ENCODE measurements around the gene KCTD15.

KCTD15 gene

GRCh38 chr19:33772102-33772857, 24.4 kb upstream of the KCTD15 start:
- no peak for ATAC-seq

- no peak for ATAC-seq
Measured at GRCh38 chr19:33772858-33773180, 23.9 kb upstream of the KCTD15 start.

DNA sequence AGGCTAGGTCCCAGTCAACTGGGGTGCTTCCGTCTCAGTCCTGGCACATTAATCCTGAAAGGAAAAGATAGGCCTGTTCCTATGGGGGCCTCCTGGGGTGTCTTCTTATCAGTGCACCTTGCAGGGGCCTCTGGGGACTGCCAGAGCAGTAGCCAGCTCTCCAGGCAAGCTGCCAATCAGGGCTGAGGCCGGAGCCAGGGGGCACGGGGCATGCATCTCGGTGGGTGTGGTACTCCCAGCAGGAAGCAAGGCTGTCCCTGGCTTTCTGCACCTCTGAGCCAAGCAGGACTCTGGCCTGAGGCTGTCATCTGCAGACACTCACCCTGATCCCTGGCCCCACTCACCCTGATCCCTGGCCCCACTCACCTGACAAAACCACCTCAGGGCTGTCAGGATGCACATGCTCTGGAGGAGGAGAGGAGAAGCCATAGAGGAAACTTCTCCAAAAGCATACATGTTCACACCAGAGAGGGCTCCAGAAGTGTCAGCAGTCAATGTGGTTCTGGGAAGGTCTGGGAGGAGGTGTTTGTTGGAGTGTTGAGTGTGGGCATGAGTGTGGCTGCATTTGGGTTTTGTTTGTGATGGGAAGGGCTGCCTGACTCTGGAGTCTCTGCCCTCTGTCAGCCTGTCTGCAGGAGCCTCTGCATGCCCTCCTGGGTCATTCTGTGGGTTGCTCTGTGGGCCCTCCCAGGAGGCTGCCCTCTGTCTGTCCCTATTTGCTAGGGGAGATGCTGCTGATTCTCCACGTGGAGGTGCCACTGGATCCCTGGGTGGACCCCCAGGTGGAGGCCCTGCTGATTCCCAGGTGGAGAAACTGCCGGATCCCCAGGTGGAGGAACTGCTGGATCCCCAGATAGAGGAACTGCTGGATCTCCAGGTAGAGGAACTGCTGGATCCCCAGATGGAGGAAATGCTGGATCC, 22.7 kb upstream of the KCTD15 start:
- ATAC-seq: no peak

DNA sequence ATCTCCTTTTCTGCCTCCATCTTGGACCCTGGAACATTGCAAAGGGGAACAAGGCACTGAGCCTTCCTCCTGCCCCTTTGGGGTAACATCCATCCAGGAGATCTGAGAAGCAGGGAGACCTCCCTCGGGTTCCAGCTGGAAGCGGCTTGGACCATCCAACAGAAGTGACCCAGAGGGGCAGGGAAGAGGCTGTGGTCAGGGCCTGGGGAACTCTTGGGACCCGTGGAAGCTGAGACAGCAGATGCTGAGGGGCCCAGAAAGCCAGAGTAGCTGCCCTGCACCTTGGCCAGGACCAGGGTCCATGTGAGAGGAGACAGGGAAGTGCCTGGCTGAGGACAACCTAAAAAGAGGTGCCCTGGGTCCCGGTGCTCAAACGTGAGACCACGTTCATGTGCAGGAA, 21.9 kb upstream of the KCTD15 start:
- no peak for ATAC-seq

- no peak for ATAC-seq
Measured at GRCh38 chr19:33775731-33776487, 20.8 kb upstream of the KCTD15 start.

DNA sequence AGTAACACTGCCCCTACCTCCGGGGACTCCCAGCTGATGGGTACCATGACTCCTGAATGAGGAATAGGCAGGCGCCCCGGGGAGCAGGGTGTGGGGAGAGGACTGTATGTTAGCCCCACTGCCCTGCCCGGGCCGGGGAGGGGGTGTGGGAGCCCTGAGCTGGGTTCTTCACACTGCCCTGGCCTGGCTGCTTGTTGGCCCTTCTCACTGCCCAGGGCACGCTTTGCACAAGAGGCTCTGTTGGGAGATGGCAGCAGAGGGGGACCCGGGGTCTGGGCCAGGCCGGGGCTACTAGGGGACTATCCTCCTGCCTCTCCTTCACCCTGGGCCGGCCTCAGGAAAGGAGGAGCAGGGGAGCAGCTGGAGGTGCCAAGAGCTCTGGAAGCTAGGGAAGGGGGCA, 19.3 kb upstream of the KCTD15 start:
- no peak for ATAC-seq

DNA sequence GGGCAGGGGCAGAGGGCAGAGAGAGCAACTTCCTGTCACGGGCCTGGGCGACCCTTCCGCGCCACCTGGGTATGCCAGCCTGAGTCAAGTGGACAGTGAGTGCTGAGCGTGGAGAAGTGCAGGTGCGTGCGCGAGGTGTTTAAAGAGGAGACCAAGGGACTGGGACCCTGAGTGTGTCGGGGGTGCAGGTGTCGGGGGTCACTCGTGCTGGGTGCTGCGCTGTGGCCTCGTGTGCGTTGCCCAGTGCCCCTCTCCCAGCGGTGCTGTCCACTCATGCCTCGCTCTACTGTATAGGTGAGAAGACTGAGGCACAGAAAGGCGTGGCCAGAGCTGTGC, 18.9 kb upstream of the KCTD15 start:
- no peak for ATAC-seq

DNA sequence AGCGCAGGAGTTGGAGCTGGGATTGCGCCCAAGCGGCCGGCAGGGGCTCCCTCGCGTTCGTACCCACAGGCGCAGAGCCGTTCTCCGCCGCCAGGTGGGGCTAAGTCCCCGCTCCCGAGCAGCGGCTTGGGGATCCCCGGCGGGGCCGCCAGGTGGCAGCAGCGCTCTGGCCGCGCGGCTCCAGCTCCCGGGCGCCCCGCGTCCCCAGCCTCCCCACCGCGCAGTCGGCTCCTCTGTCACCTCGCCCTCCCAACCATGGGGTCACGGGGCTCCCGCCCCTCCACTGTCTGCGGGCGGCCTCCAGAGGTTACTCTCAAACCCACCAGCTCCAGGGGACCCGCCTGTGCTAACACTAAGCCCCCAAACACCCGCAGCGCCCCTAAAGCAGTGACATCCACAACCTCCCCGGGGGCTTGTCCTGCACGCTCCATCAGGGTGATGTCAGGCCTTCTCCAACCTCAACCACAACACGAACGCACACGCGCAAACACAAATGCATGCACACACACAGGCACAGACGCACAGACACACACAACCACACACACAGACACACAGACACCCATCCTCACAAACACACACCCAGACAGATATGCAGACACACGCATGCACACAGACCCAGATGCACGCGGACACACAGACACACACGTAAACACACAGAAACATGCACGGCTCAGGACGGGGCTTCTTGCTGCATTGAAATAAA, 18.4 kb upstream of the KCTD15 start:
- ATAC-seq: peak; percentile 85 to 89

GRCh38 chr19:33779849-33780248, 16.8 kb upstream of the KCTD15 start:
- no peak for ATAC-seq

DNA sequence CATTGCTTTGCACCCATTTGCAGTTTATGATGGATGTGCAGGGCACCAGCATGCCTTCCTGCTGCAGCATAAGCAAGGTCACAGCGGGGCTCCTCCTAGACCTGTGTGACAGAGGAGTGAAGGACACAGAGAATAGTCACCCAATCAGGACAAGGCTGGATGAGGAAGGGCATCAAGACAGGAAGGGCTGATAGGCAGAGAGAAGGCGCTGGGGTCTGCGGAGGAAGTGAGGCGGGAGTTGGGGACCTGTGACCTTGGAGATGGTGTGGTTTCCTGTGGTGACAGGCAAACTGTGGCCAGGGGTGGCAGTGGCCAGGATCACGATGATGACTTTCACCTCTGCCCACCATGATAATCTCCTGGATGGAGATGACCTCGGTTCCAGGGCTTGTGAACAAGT, 16.4 kb upstream of the KCTD15 start:
- ATAC-seq: no peak

DNA sequence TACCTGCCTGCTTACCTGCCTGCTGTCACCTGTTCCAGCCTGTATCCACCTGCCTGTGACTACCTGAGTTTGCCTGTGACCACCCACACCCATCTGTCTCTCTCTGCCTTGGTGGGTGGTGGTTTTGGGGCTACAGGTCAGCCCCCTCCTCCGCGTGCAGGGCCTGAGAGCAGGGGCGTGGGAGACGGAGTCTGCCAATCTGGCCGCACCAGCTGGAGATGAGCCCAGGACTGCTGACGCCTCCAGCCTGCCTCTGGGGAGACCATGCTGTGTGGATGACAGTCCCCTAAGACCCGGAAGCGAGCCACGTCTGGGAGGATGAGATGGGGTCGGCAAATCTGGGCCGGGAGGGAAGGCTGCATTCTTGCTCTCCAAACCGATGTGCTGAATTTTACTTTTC, 15.9 kb upstream of the KCTD15 start:
- no peak for ATAC-seq

DNA sequence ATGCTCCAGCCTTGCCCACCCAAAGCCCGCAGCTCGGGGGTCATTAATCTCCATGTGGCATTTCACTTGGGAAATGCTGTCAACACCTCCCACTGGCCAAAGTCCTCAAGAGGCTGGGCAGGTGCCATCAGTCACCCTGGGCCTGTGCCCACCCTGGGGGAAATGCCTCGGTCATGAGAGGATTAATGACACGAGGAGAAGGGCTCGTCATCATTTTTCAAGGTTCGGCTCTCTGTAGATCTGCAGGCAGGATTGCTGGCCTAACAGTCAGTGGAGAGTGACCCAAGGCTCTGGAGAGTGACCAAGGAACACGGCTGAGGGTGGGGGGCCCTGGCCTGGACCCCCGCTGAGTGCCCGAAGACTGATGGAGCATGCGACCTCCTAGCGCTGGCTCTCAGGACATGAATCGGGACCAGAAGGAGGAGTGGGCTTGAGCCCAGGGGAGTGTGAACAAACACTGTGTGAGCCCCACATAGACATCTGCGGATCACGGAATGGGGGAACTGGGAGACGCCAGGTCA, 15.2 kb upstream of the KCTD15 start:
- ATAC-seq: no peak

DNA sequence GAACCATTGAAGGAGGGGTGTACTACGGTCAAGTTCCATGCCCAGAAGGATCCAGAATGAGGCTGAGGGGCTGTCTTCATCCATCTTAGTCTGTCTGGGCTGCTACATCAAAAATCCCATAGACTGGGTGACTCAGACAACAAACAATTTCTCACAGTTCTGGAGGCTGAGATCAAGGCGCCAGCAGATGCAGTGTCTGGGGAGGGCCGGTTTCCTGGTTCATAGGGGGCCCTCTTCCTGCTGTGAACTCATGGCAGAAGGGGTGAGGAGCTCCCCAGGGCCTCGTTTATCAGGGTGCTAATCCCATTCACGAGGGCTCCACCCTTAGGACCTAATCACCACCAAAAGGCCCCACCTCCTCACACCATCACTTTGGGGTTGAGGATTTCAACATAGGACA, 14.7 kb upstream of the KCTD15 start:
- no peak for ATAC-seq

GRCh38 chr19:33784432-33784831, 12.2 kb upstream of the KCTD15 start:
- no peak for ATAC-seq

GRCh38 chr19:33785795-33786194, 10.9 kb upstream of the KCTD15 start:
- ATAC-seq: no peak

DNA sequence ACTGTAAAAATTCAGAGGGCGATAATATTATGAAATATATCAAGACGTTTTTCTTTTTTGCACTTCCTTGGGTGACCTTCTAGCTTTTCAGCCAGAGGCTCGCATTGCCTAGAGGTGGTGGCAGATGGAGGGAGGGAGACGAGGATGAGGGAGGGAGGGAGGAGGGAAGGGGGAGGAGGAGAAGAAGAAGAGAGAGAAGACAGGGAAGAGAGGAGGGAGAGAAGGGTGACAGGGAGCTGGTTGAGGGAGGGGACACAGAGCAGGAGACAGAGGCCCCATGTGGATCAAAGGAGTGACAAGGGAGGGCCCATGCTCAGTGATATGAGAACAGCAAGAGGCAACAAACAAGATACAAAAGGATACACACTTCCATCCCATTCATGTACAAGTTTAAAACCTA, 8.0 kb upstream of the KCTD15 start:
- ATAC-seq: no peak

- no peak for ATAC-seq
Measured at GRCh38 chr19:33789344-33789743, 7.3 kb upstream of the KCTD15 start.

DNA sequence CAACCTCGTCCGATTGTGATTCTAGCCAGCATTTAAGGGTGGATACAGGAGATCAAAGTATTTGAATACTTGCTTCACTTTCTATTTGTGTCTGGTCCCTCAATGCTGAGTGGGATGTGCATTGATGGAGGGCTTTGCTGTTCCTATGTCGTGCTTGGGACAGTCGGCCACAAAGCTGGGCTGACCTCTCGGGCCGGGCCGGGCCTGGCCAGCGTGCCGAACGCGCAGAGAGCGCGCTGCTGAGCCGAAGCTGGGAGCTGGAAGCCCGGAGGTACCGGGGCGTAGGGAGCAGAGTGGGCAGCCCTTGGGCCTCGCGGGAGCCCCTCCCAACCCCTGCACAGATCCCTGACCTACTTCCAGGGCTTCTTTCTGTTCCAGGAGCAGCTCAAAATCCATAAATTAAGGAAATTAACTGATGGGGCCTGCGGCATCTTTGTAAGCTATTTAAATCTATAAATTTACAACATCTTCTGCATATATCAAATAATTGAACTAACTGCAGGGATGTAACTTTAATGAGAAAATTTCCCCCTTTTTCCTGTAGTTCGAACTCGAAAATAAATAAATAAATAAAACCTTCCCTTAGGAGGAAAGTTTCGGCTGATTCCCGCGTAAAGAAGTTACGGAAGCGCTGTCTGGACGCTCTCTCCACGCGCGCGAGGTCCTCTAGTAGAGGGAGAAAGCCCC, 1.8 kb upstream of the KCTD15 start:
- no peak for ATAC-seq

- peak; percentile 52 to 57 for ATAC-seq
Measured at GRCh38 chr19:33795370-33796163, 1.1 kb upstream of the KCTD15 start.

GRCh38 chr19:33797802-33798671, 1.4 kb downstream of the KCTD15 start:
- ATAC-seq: no peak

All from activated CD4-positive, CD25-positive, alpha-beta regulatory T cell treated with anti-CD3 and anti-CD28 coated beads, Interleukin-2, amount 50 U/mL, for 24 hours (primary cell).